Heart right ventricle (tissue), 16 donors: ENCODE results near the gene OMA1. TPM values are rescaled to one million over a fixed set of nuclear protein-coding genes. Genes with fewer than 3 reads are reported as not detected.

Experiments
- ATAC-seq, 8 donors: fragments of 200-7000 bp; cut with Tn5 transposase; one replicate each; pipeline ENCODE4 v1.9.1; 2020; ENCODE audit warnings: mild to moderate bottlenecking in 8 of 8, moderate library complexity in 8 of 8, moderate number of reproducible peaks in 1 of 8
- DNase-seq, 2 donors: peaks; one replicate each; pipeline ENCODE4 v3.0.0-alpha.2; 2020
- H3K27ac ChIP-seq, 10 donors: fragments of 200-600 bp; sonication (generic) in 2 of 10; one replicate each; pipeline versions ENCODE4 v1.5.0 to v1.8.0; 2020 to 2022; ENCODE audit warnings: mild to moderate bottlenecking in 3 of 10
- H3K27me3 ChIP-seq, 7 donors: fragments of 200-600 bp; one replicate each; pipeline ENCODE4 v1.8.0; 2021 to 2022; ENCODE audit warnings: mild to moderate bottlenecking in 2 of 7
- H3K36me3 ChIP-seq, 9 donors: fragments of 200-600 bp; sonication (generic) in 1 of 9; one replicate each; pipeline versions ENCODE4 v1.5.0 to v1.8.0; 2020 to 2022; ENCODE audit warnings: mild to moderate bottlenecking in 2 of 9
- H3K4me1 ChIP-seq, 9 donors: fragments of 200-600 bp; sonication (generic) in 1 of 9; one replicate each; pipeline versions ENCODE4 v1.5.0 to v1.8.0; 2020 to 2022; ENCODE audit warnings: mild to moderate bottlenecking in 4 of 9
- H3K4me3 ChIP-seq, 10 donors: fragments of 200-600 bp; sonication (generic) in 2 of 10; one replicate each; pipeline versions ENCODE4 v1.5.0 to v1.8.0; 2020 to 2022; ENCODE audit warnings: mild to moderate bottlenecking in 7 of 10, moderate library complexity in 2 of 10
- H3K9me3 ChIP-seq, 11 donors: fragments of 200-600 bp in 10 of 11; sonication (generic) in 2 of 11; one replicate each; pipeline versions ENCODE4 v1.5.0 to v1.8.0; 2013 to 2022; ENCODE audit warnings: mild to moderate bottlenecking in 2 of 11, control low read depth in 1 of 11, moderate library complexity in 1 of 11
- CTCF ChIP-seq, 9 donors: fragments of 200-600 bp; sonication (generic) in 2 of 9; IDR thresholded peaks; one replicate each; pipeline versions ENCODE4 v1.5.0 to v1.8.0; 2021 to 2022; ENCODE audit warnings: antibody characterized with exemption in 9 of 9, mild to moderate bottlenecking in 5 of 9, moderate library complexity in 1 of 9
- WGBS, 2 donors: extraction: QIAGEN DNeasy Blood & Tissue Kit; methylation state at CpG; one replicate each; pipeline ENCODE4 v1.1.7; 2013; ENCODE audit warnings: inconsistent platforms in 1 of 2; 5-methylcytosine and 5-hydroxymethylcytosine counted together
- intact Hi-C, 10 donors: fragments of 100-400 bp; cut with DNase I; formaldehyde crosslinking; loops; one replicate each; pipeline versions ENCODE4 v1.11.1 to v1.14.2; 2022
- polyA plus RNA-seq, 2 donors: library from polyadenylated mRNA; stranded (reverse); fragments of 200-250 nt; gene quantifications; one replicate each; pipeline ENCODE4 v1.2.3, GENCODE V29; 2013
- total RNA-seq, 10 donors: library from RNA; stranded (reverse); fragmentation: NEBNext Ultra II Directional in 3 of 10; extraction: Animal tissue kit (Norgen Biotek cat#: 25700) in 3 of 10; gene quantifications; one replicate each; pipeline versions ENCODE4 v1.2.1 to v1.2.4, GENCODE V29; 2021 to 2023
- donor health status: Arrhythmogenic right ventricular cardiomyopathy.
- donor health status: ischemic (EF 13 %, LVEDD 7.1; RV severe dilation, severe dysfunction).
- donor health status: healthy with polysubstance abuse.
- donor health status: DM: no; HTN: yes; CAD: no.
- donor health status: DM: no; HTN: no; CAD: no.
- donor health status: ischemic (EF 25% LVEDD 6.9; RV normal size, moderate dysfunction).
- donor health status: ischemic (EF 25% LVEDD 5.7; RV mildly dilated, moderate dysfunction).
- donor health status: healthy.
- donor health status: DM: yes; HTN: yes; CAD: no.
- donor health status: Ischemic cardiomyopathy.
- donor health status: ischemic (EF 35%, LVEDD 5.7; RV mildly dilated, moderate dysfunction).
- donor health status: nonischemic (EF 11% LVEDD 7.7; RV severe dilation, severe dysfunction).
- donor health status: DM: yes; HTN: yes; CAD: no.
- donor health status: PGD.
- donor health status: ischemic (EF 29% LVEDD 5.4; RV normal size, mild dysfunction).
- donor health status: nonischemic (EF 23%, LVEDD 6.1; RV moderate dilation, normal function).

The OMA1 gene
- total and polyA plus RNA-seq, 12 donors, result 8.2 to 50.9 (median 34.1) TPM

- intact Hi-C loops, result no loop called here
- peaks cover 0 to 82% (median 65%) of the 10 kb centered on the region in 7 donors for H3K27me3 ChIP-seq
- 3 to 6% methylated on average over 43 of the region's 43 CpGs for WGBS, 2 donors
- DNase-seq (no peak), ATAC-seq (peak in 1 of 8 donors; percentile 21)
- peak overlapping the region; percentile 6 to 49 (median 36) for H3K4me3 ChIP-seq
- H3K27ac ChIP-seq, result no peak overlapping the region
- H3K36me3 ChIP-seq, result no peaks in the 10 kb centered on the region
- H3K4me1 ChIP-seq, result peaks cover 0 to 27% (median 15%) of the 10 kb centered on the region in 9 donors
- no peak for TF ChIP-seq CTCF (IDR thresholded peaks at IDR 0.05)
- no peaks in the 10 kb centered on the region for H3K9me3 ChIP-seq
These were observed 29.8 kb upstream of the OMA1 start for GRCh38 chr1:58576325-58576726.

- DNase-seq (no peak), ATAC-seq (peak in 2 of 8 donors; percentile 33 to 53)
- Histone ChIP-seq H3K27me3 (peaks cover 0 to 88% (median 69%) of the 10 kb centered on the region in 7 donors), H3K4me1 (peaks cover 0 to 27% (median 15%) of the 10 kb centered on the region in 9 donors), H3K4me3 (peak overlapping the region in 9 of 10 donors; percentile 6 to 49 (median 36)), H3K36me3 (no peaks in the 10 kb centered on the region), H3K27ac (no peak overlapping the region), H3K9me3 (no peaks in the 10 kb centered on the region)
- 29 to 30% methylated on average over 32 of the region's 32 CpGs for WGBS, 2 donors
- intact Hi-C loops, result no loop called here
- no peak for TF ChIP-seq CTCF (IDR thresholded peaks at IDR 0.05)
These were observed 29.2 kb upstream of the OMA1 start for GRCh38 chr1:58575551-58576324.

- H3K27me3 ChIP-seq, result peaks cover 0 to 89% (median 76%) of the 10 kb centered on the region in 7 donors
- intact Hi-C loops, result no loop called here
- WGBS, 2 donors, result 90 to 92% methylated on average over 2 of the region's 2 CpGs
- no peak overlapping the region for H3K4me3 ChIP-seq
- no peaks in the 10 kb centered on the region for H3K36me3 ChIP-seq
- DNase-seq (no peak), ATAC-seq (no peak)
- TF ChIP-seq CTCF (IDR thresholded peaks at IDR 0.05), result no peak
- H3K4me1 ChIP-seq, result peaks cover 0 to 27% (median 15%) of the 10 kb centered on the region in 9 donors
- H3K9me3 ChIP-seq, result no peaks in the 10 kb centered on the region
- H3K27ac ChIP-seq, result no peak overlapping the region
These were observed 28.3 kb upstream of the OMA1 start for GRCh38 chr1:58574816-58575215.

GRCh38 chr1:58573705-58574591 is 27.4 kb upstream of the OMA1 start:
- H3K36me3 ChIP-seq, result no peaks in the 10 kb centered on the region
- H3K9me3 ChIP-seq, result no peaks in the 10 kb centered on the region
- DNase-seq (no peak), ATAC-seq (no peak)
- H3K4me3 ChIP-seq, result no peak overlapping the region
- WGBS, 2 donors, result 62 to 74% methylated on average over 4 of the region's 4 CpGs
- peaks cover 0 to 89% (median 81%) of the 10 kb centered on the region in 7 donors for H3K27me3 ChIP-seq
- H3K27ac ChIP-seq, result no peak overlapping the region
- peaks cover 0 to 27% (median 15%) of the 10 kb centered on the region in 9 donors for H3K4me1 ChIP-seq
- intact Hi-C loops, result no loop called here
- TF ChIP-seq CTCF (IDR thresholded peaks at IDR 0.05), result no peak
